GM19099 (cell line): Measurements from ENCODE around the gene PKP3.

Experiments used
- POLR2A ChIP-seq: IDR thresholded peaks from 3 replicates; pipeline ENCODE4 v1.6.1; 2011; ENCODE audit warnings: low read depth; ENCODE audit not compliant: insufficient read length; ENCODE audit errors: extremely low read depth

PKP3 gene

GRCh38 chr11:449889-450808 lies 56.1 kb downstream of the PKP3 start, which contains the start of gene PTDSS2:
TSS of gene PTDSS2 (plus strand) at chr11:450279. CDS start at chr11:450456, 177 bp downstream.
- peak; percentile 77 for TF ChIP-seq POLR2A

DNA sequence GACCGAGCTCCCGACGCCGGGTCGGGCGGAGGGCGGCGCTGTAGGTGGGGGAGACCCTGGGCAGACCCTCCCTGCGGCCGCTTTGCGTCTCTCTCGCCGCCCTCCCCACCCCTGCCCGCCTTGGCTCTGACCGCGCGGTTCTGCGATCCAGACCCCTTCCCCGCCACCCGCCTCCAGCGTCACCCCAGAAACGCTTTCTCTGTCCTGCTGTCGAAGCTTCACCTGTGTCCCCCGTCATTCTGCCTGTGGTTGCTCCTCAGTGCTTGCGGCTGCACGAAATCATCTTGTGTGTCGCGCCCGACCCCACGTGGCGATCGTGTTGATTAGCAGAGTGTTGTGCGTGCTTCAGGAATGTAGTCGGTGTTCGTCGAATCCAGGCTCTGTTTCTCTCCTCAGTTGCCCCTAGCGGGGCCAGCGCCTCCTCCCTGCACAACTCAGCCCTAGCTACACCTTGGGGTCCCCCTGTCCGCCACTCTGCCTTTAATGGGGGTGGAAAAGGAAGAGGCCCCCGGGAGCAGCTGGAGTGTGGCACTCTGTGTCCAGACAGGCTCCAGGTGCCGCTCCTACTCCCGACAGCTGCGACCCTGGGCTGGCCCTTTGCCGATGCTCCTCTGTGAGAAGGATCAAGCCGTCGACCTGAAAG lies 56.9 kb downstream of the PKP3 start:
- TF ChIP-seq POLR2A = no peak

DNA sequence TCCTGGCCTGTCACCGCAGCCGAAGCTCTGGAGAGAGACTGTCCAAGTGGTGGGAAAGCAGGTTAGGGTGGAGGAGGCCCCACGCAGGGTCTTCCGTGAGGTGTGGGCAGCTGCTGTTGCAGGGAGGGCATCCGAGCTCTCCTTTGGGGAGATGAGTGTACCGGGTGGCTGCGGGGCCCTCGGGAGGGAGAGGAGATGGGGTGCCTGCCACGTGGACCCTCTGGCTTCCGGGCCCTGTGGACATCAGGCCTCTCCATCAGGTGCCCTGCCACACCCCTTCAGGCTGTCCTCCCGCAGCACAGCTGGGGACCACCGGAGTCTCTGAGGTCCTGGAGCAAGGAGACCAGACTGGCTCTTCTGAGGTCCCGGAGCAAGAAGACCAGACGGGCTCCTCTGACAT lies 57.7 kb downstream of the PKP3 start:
- TF ChIP-seq POLR2A = no peak

GRCh38 chr11:452203-452744 lies 58.3 kb downstream of the PKP3 start:
- no peak for TF ChIP-seq POLR2A

DNA sequence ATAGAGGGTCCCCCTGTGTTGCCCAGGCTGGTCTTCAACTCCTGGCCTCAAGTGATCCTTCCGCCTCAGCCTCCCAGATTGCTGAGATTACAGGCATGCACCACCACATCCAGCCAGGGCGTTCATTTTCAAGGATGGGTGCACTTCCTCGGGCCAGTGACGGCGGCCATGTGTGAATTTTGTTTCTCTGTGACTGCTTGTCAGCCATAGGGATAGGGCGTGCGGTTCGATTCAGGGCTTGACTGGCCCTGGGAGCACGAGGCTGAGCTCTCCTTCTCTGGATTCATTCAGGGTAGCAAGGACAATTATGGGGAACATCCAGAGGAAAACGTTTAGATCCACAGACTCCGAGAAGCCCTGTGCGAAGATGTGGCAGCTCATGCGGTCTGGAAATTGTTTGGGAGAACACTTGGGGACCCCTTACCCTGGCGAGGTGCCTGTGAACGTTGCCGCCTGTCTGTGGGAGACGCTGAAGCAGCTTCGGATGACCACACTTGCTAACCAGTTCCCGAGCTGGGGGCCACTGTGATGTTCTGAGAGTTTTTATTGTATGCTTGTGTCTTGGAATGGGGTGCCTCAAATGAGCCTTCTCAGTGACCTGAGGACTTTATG lies 59.0 kb downstream of the PKP3 start:
- no peak for TF ChIP-seq POLR2A

- TF ChIP-seq POLR2A = no peak
Observed at GRCh38 chr11:453564-453963, 59.6 kb downstream of the PKP3 start.

- TF ChIP-seq POLR2A = no peak
Observed at GRCh38 chr11:454043-454442, 60.0 kb downstream of the PKP3 start.
